Omental fat pad (tissue), 4 donors: ENCODE results near the gene LRRTM3. TPM values are rescaled to one million over a fixed set of nuclear protein-coding genes. Genes with fewer than 3 reads are reported as not detected.
A peak's percentile ranks its signal among the peaks of the same experiment; 100 is the strongest.

ENCODE experiments used
- ATAC-seq: fragments of 150-250 bp; one replicate; pipeline ENCODE4 v1.9.1; 2016; ENCODE audit warnings: mild to moderate bottlenecking, moderate library complexity; ENCODE audit not compliant: low FRiP score
- DNase-seq: peaks from one replicate; pipeline ENCODE4 v3.0.0-alpha.2; 2019; ENCODE audit warnings: low spot score
- total RNA-seq, 4 donors: library from RNA; depleted of rRNA; stranded (reverse); fragments of >200 nt; gene quantifications; one replicate each; pipeline ENCODE4 v1.1.0, GENCODE V29; 2016
- TF ChIP-seq, protein P1 (sequence below), 3 donors: fragments of 450-650 bp; IDR thresholded peaks; one replicate each; pipeline ENCODE4 v1.5.1; 2016 to 2017; ENCODE audit warnings: antibody characterized with exemption in 3 of 3, mild to moderate bottlenecking in 3 of 3, moderate library complexity in 2 of 3

Gene LRRTM3
- total RNA-seq, result under 1 TPM in 1 of 4 donors, not detected in 3; 0.09 TPM

DNA sequence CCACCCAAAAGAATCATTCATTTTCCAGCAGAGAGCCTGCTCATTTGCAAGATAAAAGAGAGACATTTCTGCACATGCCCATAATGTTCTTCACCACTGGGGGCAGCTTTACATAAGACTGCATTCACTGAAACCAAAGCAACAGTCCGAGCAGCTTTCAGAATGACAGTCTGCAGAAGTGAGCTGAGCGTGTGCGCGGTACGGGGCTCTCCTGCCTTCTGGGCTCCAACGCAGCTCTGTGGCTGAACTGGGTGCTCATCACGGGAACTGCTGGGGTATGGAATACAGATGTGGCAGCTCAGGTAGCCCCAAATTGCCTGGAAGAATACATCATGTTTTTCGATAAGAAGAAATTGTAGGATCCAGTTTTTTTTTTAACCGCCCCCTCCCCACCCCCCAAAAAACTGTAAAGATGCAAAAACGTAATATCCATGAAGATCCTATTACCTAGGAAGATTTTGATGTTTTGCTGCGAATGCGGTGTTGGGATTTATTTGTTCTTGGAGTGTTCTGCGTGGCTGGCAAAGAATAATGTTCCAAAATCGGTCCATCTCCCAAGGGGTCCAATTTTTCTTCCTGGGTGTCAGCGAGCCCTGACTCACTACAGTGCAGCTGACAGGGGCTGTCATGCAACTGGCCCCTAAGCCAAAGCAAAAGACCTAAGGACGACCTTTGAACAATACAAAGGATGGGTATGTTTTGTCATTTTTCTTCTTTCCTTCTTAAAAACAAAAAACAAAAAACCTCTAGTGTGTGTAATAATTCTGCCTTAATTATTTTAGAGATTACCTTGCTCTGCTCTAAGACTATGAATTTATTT, at the start of gene LRRTM3:
Gene LRRTM3 (plus strand): TSS at position 141 of the 820 bp plus-strand sequence.
- no peak for DNase-seq
- peak; percentile 88 for ATAC-seq
- TF ChIP-seq, protein P1, sequence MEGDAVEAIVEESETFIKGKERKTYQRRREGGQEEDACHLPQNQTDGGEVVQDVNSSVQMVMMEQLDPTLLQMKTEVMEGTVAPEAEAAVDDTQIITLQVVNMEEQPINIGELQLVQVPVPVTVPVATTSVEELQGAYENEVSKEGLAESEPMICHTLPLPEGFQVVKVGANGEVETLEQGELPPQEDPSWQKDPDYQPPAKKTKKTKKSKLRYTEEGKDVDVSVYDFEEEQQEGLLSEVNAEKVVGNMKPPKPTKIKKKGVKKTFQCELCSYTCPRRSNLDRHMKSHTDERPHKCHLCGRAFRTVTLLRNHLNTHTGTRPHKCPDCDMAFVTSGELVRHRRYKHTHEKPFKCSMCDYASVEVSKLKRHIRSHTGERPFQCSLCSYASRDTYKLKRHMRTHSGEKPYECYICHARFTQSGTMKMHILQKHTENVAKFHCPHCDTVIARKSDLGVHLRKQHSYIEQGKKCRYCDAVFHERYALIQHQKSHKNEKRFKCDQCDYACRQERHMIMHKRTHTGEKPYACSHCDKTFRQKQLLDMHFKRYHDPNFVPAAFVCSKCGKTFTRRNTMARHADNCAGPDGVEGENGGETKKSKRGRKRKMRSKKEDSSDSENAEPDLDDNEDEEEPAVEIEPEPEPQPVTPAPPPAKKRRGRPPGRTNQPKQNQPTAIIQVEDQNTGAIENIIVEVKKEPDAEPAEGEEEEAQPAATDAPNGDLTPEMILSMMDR (IDR thresholded peaks at IDR 0.05), result no peak

- TF ChIP-seq, protein P1 (IDR thresholded peaks at IDR 0.05), result no peak
- DNase-seq, result no peak
- no peak for ATAC-seq
Observed at GRCh38 chr10:66877361-66877760, 48.5 kb upstream of the LRRTM3 start.

DNA sequence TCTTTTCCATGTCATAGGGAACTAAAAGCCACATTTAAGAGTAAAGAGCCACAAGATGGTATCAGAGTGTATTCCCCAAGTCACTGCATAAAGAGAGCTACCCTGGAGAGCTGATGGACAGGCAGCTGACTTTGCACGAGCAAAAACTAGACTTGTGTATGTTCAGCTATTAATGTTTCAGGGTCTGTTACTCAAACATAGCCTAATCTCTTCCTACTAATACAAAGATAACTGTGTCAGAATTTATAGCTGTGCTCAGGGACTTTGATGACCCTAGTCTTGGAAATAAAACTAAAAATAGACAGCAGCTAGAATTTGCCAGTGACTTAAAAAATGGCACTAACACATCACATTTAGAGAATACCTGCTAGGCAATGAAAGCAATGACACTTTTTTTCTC, 45.5 kb upstream of the LRRTM3 start:
- TF ChIP-seq, protein P1 (IDR thresholded peaks at IDR 0.05), result no peak
- no peak for ATAC-seq
- DNase-seq, result no peak

DNA sequence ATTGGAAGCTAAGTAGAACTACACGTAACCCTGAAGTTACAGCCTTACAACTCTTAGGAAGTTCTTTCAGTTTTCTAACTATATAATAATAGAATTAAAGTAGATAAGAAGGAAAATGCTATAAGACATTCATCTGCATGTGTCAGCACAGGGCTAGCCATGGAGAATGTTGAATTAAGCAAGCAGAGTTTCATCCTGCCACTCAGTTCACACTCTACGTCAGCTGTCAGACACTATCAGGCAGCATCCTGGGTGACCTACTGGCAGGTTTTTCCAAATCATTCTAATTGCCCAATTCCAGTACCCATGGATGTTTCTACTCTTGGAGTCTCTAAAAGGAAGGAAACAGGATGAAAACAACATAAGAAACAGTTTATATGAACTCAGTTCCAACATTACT, 45.0 kb upstream of the LRRTM3 start:
- TF ChIP-seq, protein P1 (IDR thresholded peaks at IDR 0.05), result no peak
- no peak for ATAC-seq

DNA sequence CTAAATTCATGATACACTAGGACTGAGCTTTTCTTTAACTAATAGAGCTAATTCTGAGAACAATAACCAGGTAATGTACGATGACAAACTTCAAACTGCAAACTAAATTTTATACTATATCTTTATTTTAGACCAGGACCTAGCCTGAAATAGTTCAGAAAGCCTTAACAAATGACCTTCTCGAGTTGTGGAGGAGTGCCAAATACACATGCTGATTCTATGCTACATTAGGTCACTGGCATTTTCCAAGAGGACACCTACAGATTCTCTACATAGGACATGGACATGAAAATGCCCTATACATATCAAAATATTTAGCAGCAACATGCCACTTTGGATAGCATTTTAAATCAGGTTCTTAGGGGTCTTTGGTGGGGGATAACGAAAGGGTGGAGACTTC, 44.0 kb upstream of the LRRTM3 start:
- DNase-seq (no peak), ATAC-seq (no peak)
- TF ChIP-seq, protein P1 (IDR thresholded peaks at IDR 0.05), result no peak

More for the DNA sequence above, 45.0 kb upstream of the LRRTM3 start:
- no peak for DNase-seq

GRCh38 chr10:66882271-66882670, 43.6 kb upstream of the LRRTM3 start:
- ATAC-seq (no peak), DNase-seq (no peak)
- TF ChIP-seq, protein P1 (IDR thresholded peaks at IDR 0.05), result no peak

DNA sequence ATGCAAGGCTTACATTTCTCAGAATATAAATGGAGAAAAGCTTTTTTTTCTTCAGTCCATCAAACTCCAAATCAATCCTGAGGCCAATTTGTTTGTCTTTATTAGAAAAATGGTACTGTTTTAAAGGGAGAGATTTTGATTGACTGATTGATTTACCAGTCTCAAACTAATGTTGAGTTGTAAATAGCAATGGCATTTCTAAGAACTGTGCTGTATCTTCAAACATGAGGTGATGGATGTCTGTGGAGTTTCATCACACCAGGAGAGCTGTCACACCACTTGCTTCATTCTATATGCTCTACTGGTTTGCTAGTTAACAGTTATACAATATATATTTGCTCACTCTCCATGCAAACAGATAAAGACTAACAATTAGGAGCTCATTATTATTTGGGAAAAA, 39.0 kb upstream of the LRRTM3 start:
- TF ChIP-seq, protein P1 (IDR thresholded peaks at IDR 0.05), result no peak
- ATAC-seq, result no peak
- DNase-seq, result no peak
